ENCODE results near the gene IFT80. TPM values are rescaled to one million over a fixed set of nuclear protein-coding genes. Genes with fewer than 3 reads are reported as not detected.
A peak's percentile ranks its signal among the peaks of the same experiment; 100 is the strongest.

IFT80 gene
- total and polyA plus RNA-seq, 2 experiments from 2014 or later: 24.1 to 42.5 TPM

DNA sequence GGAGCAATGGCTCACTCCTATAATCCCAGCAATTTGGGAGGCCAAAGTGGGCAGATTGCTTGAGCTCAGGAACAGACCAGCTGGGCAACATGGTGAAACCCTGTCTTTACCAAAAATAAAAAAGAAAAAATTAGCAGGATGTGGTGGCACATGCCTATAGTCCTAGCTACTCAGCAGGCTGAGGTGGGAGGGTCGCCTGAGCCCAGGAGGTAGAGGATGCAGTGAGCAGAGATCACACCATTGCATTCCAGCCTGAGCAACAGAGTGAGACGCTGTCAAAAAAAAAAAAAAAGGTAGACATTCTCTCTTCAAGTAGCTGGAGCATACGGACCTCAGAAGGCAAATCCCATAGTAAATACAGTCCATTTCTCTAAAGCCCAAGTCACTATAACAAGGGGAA lies 180.9 kb downstream of the IFT80 start:
- no peaks in the 10 kb centered on the region for H3K27me3 ChIP-seq
- H3K36me3 ChIP-seq: no peaks in the 10 kb centered on the region
- DNase-seq (ENCODE audit: low read depth in 1 of 2, low spot score in 1 of 2): no peak
- no peaks in the 10 kb centered on the region for H3K9me3 ChIP-seq (ENCODE audit: low read depth)
- no peaks in the 10 kb centered on the region for H3K4me1 ChIP-seq (ENCODE audit: low read depth)
- no peak for TF ChIP-seq CTCF (IDR thresholded peaks at IDR 0.05; ENCODE audit: low read depth, low read length)
- H3K4me3 ChIP-seq: no peak overlapping the region
- no peak overlapping the region for H3K27ac ChIP-seq

DNA sequence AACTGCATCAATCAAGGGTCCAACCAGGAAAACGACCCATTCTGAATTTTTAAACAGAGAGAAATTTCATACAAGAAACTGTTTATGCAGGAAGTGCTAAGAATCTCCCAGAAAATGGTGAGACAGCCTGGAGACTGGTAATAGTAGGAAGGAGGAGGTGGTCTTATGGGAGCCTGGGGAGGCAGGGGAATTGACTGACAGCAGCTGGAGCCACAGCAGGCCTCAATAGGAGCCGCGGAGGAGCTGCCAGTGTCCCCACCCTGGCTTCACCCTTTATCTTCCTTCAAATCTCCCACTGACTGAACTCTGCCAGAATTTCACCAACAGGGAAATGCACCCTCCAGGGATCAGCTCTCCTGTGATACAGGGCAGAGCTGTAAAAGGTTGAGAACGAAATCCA lies 181.3 kb downstream of the IFT80 start:
- no peak overlapping the region for H3K4me3 ChIP-seq
- DNase-seq (ENCODE audit: low read depth in 1 of 2, low spot score in 1 of 2): no peak
- TF ChIP-seq CTCF (IDR thresholded peaks at IDR 0.05; ENCODE audit: low read depth, low read length): no peak

GRCh38 chr3:160213191-160213590 lies 185.8 kb downstream of the IFT80 start:
- Histone ChIP-seq H3K27ac (no peak overlapping the region), H3K9me3 (ENCODE audit: low read depth) (no peaks in the 10 kb centered on the region), H3K27me3 (no peaks in the 10 kb centered on the region), H3K36me3 (no peaks in the 10 kb centered on the region), H3K4me1 (ENCODE audit: low read depth) (no peaks in the 10 kb centered on the region), H3K4me3 (no peak overlapping the region)
- TF ChIP-seq CTCF (IDR thresholded peaks at IDR 0.05; ENCODE audit: low read depth, low read length): no peak
- no peak for DNase-seq (ENCODE audit: low read depth in 1 of 2, low spot score in 1 of 2)

More for the DNA sequence above, 181.3 kb downstream of the IFT80 start:
- no peaks in the 10 kb centered on the region for H3K4me1 ChIP-seq (ENCODE audit: low read depth)
- no peaks in the 10 kb centered on the region for H3K36me3 ChIP-seq
- H3K27me3 ChIP-seq: no peaks in the 10 kb centered on the region
- H3K27ac ChIP-seq: no peak overlapping the region
- H3K9me3 ChIP-seq (ENCODE audit: low read depth): no peaks in the 10 kb centered on the region

DNA sequence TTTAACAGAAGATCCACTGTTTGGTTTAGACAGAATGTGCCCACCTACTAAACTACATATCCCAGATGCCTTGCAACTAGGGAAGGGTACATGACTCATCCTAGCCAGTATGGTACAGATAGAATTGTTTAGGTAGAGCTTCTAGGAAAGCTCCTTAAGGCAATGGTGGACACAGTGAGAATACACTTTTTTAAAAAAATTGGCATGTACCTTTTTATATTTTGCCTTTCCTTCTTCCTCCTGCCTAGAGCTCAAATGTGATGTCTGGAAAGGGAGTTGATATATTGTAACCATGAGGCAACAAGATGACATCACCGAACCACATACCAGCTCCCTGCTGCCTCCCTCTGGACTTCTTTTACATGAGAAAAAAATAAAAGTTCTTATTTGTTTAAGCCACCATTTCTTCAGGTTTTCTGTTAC lies 188.2 kb downstream of the IFT80 start:
- no peaks in the 10 kb centered on the region for H3K4me1 ChIP-seq (ENCODE audit: low read depth)
- no peaks in the 10 kb centered on the region for H3K36me3 ChIP-seq
- TF ChIP-seq CTCF (IDR thresholded peaks at IDR 0.05; ENCODE audit: low read depth, low read length): peak; percentile 54
- no peak overlapping the region for H3K27ac ChIP-seq
- H3K9me3 ChIP-seq (ENCODE audit: low read depth): no peaks in the 10 kb centered on the region
- no peak overlapping the region for H3K4me3 ChIP-seq
- peak in 1 of 2 donors; percentile 83 for DNase-seq (ENCODE audit: low read depth in 1 of 2, low spot score in 1 of 2)
- no peaks in the 10 kb centered on the region for H3K27me3 ChIP-seq

GRCh38 chr3:160210341-160210740 lies 188.7 kb downstream of the IFT80 start:
- Histone ChIP-seq H3K9me3 (ENCODE audit: low read depth) (no peaks in the 10 kb centered on the region), H3K27ac (no peak overlapping the region), H3K4me3 (no peak overlapping the region), H3K4me1 (ENCODE audit: low read depth) (no peaks in the 10 kb centered on the region), H3K36me3 (no peaks in the 10 kb centered on the region), H3K27me3 (no peaks in the 10 kb centered on the region)
- TF ChIP-seq CTCF (IDR thresholded peaks at IDR 0.05; ENCODE audit: low read depth, low read length): no peak
- DNase-seq (ENCODE audit: low read depth in 1 of 2, low spot score in 1 of 2): no peak

Other genes with a start within 250 kb of the IFT80 start
- gene C3orf80, start 173.8 kb downstream of the IFT80 start, total RNA-seq: 3.6 and 4.1 TPM in 2 replicates
- gene C3orf80, start 173.8 kb downstream of the IFT80 start, polyA plus RNA-seq: 1.1 and 3.8 TPM in 2 replicates
- 33.3 and 91.6 TPM in 2 replicates for gene SMC4, start 425 bp upstream of the IFT80 start, total RNA-seq
- gene SMC4, start 425 bp upstream of the IFT80 start, polyA plus RNA-seq: 63.0 and 142 TPM in 2 replicates
- 3.2 and 15.5 TPM in 2 replicates for gene TRIM59, start 50.6 kb upstream of the IFT80 start, total RNA-seq
- gene TRIM59, start 50.6 kb upstream of the IFT80 start, polyA plus RNA-seq: 11.1 and 32.3 TPM in 2 replicates
- gene KPNA4, start 166.3 kb upstream of the IFT80 start, total RNA-seq: 11.8 and 18.5 TPM in 2 replicates
- 11.7 and 12.5 TPM in 2 replicates for gene KPNA4, start 166.3 kb upstream of the IFT80 start, polyA plus RNA-seq